H7 (cell line): Measurements from ENCODE around the gene ABHD17C. TPM values are rescaled to one million over a fixed set of nuclear protein-coding genes. Genes with fewer than 3 reads are reported as not detected.
"Not testable (repeated sequence)": the region's sequence is repeated elsewhere in the genome, so short reads cannot be mapped to it uniquely, and the experiment has no call there.

Experiments
- DNase-seq: peaks from one replicate; pipeline ENCODE4 v3.0.0; 2012
- H3K27me3 ChIP-seq: 2 replicates; pipeline ENCODE4 v1.6.0; 2011; ENCODE audit warnings: mild to moderate bottlenecking, low read length; ENCODE audit not compliant: control insufficient read depth, insufficient read depth
- H3K36me3 ChIP-seq: replicated peaks from 2 replicates; pipeline ENCODE4 v1.5.1; 2011; ENCODE audit warnings: low read length; ENCODE audit not compliant: control insufficient read depth, insufficient read depth
- H3K4me3 ChIP-seq: 2 replicates; pipeline ENCODE4 v1.5.1; 2011; ENCODE audit warnings: low read depth, mild to moderate bottlenecking, control low read depth, low read length, moderate library complexity; ENCODE audit not compliant: insufficient read depth
- total RNA-seq: library from RNA; depleted of rRNA; stranded (reverse); fragments of >200 nt; shearing (Covaris generic); gene quantifications from 2 replicates; pipeline ENCODE4 v1.2.3, GENCODE V29; 2014

Gene ABHD17C
- total RNA-seq, 1 experiment from 2014 or later, result 7.2 TPM

- no peak overlapping the region for H3K4me3 ChIP-seq
- no peak for DNase-seq
- H3K36me3 ChIP-seq, result no peaks in the 10 kb centered on the region; the same call in 1 of the 2 replicates
- H3K27me3 ChIP-seq, result no peaks in the 10 kb centered on the region
Observed at GRCh38 chr15:80752204-80752603, 57.1 kb downstream of the ABHD17C start.

- H3K4me3 ChIP-seq, result no peak overlapping the region
- no peaks in the 10 kb centered on the region; the same call in 1 of the 2 replicates for H3K36me3 ChIP-seq
- DNase-seq, result no peak
- no peaks in the 10 kb centered on the region for H3K27me3 ChIP-seq
Observed at GRCh38 chr15:80753161-80753560, 58.1 kb downstream of the ABHD17C start.

- Histone ChIP-seq H3K36me3 (no peaks in the 10 kb centered on the region; the same call in 1 of the 2 replicates), H3K27me3 (no peaks in the 10 kb centered on the region), H3K4me3 (no peak overlapping the region)
- no peak for DNase-seq
Observed at GRCh38 chr15:80754014-80754413, 58.9 kb downstream of the ABHD17C start.

DNA sequence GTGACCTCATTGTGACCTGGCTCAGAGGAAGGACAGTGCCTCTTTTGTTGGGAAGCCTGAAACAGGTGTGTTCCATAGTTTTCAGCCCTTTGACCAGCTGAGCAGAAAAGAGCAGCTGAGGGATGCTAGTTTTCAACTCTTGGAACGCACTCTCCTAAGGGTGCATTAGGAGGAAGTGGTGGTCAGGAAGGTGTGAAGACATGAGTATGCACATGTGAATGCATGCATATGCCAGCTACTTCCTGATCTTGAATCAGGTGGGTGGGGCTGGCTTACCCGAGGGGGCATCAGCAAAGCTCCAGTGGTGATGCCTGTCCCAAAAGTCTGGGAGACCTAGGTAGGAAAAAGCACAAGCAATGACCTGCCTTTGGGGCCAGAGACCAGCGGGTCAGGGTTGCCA lies 60.8 kb downstream of the ABHD17C start:
- no peaks in the 10 kb centered on the region; the same call in 1 of the 2 replicates for H3K36me3 ChIP-seq
- H3K4me3 ChIP-seq, result no peak overlapping the region
- DNase-seq, result no peak
- no peaks in the 10 kb centered on the region for H3K27me3 ChIP-seq

DNA sequence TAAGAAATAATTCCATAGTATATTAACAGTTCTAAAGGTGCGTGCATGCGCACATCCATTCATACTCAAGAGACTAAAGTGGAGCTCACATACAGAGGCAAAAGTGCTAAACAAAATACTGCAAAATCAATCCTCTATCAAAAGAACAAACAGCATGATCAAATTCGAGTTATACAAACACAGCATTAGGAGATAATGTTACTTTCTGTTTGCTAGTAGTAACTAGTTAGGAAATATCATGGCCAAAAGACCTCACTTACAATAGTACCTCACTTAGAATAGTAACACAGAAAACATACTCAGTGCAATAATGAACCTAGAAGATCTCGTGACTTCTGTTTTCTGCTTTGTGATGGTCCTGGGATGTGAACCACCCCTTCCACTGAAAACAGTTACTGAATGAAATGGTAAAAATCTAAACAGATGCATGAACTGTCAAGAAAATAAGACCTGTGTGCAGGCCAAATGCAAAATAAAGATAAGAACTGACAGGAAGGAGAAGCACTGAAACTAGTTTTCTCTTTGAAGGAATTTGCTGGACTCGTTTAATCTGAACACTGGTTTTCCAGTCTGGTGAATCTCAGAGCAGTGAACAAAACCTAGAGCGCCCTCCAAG lies 63.1 kb downstream of the ABHD17C start:
- no peak for DNase-seq
- no peak overlapping the region for H3K4me3 ChIP-seq
- H3K27me3 ChIP-seq, result no peaks in the 10 kb centered on the region
- H3K36me3 ChIP-seq, result no peaks in the 10 kb centered on the region; the same call in 1 of the 2 replicates

DNA sequence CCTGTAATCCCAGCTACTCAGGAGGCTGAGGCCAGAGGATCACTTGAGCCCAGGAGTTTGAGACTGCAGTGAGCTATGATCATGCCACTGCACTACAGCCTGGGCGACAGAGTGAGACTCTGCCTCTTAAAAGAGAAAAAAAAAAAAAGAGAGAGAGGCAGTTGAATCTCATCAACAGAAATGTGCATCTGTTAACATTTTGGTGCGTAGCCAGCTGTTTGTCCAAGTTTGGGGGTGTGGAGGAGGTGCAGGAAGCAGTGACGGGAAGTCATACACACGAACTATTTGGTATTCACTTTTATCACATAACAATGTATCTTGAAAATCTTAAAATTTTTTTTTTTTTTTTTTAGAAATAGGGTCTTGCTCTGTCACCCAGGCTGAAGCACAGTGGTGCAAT lies 65.8 kb downstream of the ABHD17C start:
- H3K4me3 ChIP-seq, result no peak overlapping the region
- DNase-seq, result no peak
- no peaks in the 10 kb centered on the region for H3K27me3 ChIP-seq
- no peaks in the 10 kb centered on the region for H3K36me3 ChIP-seq

DNA sequence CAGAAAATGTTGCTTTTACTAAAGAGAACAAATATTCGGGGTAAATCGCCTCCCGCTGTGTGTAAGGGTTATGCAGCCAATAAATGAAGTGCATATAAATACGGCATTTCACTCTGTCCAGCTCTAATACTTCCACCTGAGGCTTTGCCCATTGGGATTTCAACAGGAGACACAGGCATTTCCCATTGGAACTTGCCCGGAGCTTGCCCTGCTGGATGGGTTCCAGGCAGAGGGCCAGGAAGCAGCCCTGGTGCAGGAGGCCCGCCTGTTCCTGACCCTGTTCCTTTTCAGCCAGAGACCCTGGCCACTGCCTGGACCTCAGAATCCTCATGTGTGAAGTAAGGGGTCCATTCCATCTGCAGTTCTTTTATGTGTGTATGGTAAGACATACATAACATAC lies 66.6 kb downstream of the ABHD17C start:
- no peaks in the 10 kb centered on the region for H3K27me3 ChIP-seq
- H3K36me3 ChIP-seq, result no peaks in the 10 kb centered on the region
- H3K4me3 ChIP-seq, result no peak overlapping the region
- no peak for DNase-seq

DNA sequence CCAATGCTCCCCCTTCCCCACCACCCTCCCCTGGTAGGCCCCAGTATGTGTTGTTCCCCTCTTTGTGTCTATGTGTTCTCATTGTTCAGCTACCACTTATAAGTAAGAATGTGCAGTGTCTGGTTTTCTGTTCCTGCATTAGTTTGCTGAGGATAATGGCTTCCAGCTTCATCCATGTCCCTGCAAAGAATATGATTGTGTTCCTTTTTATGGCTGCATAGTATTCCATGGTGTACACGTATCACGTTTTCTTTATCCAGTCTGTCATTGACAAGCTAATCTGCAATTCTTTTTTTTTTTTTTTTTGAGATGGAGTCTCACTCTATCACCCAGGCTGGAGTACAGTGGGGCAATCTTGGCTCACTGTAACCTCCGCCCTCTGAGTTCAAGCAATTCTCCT lies 68.1 kb downstream of the ABHD17C start:
- not testable (repeated sequence) for H3K36me3 ChIP-seq, H3K27me3 ChIP-seq, DNase-seq, H3K4me3 ChIP-seq

DNA sequence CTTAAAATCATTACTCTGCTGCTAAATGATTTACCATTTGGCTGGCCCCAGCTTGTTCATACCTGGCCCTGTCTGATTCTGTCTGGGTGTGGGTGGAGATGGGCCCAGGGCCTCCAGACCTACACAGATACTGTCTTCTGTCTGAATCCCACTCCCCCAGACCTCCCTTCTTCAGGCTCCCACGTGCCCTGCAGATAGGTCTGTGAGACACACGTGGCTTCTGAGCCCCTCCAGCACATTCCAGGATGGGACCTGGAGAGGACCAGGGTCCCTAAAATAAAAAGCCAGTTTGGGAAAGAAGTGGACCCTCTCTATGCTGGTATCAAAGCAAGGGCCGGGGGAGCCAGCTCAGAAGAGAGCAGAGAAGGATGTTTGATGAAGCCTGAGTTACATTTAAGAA lies 69.4 kb downstream of the ABHD17C start:
- Histone ChIP-seq H3K4me3 (no peak overlapping the region), H3K36me3 (no peaks in the 10 kb centered on the region), H3K27me3 (no peaks in the 10 kb centered on the region)
- DNase-seq, result no peak

DNA sequence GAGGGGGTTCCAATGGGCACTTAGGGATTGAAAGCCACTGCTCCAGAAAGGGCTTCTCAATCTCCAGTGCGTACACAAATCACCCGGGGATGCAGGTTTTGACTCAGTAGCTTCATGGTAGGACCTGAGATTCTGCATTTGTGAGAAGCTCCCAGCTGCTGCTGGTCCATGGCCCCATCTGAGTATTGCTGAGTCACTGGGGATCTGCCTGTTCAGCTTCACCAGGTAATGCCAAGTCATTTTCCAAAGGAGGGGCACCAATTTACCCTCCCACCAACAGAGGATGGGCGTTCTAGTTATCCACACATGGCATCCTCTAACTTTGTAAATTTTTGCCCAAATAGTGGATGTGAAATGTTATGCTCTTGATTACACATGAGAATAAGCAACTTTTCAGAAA lies 71.2 kb downstream of the ABHD17C start:
- Histone ChIP-seq H3K27me3 (no peaks in the 10 kb centered on the region), H3K36me3 (no peaks in the 10 kb centered on the region), H3K4me3 (no peak overlapping the region)
- DNase-seq, result no peak

DNA sequence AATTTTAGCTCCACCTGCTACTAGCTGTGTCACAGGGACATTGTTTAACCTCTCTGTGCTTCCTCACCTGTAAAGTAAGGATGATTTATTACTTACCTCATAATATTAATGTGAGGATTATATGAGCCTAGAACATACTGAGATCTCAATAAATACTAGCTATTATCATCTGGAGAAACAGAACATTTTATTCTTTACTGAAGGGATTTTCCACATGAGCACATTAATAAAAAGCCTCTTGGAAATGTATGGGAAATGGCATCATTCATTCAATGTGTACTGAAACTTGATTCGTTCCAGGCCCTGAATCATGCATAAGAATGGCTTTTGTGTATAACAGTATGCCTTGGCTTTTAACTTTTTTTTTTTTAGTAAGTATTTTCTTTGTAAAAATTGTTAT lies 73.0 kb downstream of the ABHD17C start:
- DNase-seq, result no peak
- H3K27me3 ChIP-seq, result no peaks in the 10 kb centered on the region
- no peak overlapping the region for H3K4me3 ChIP-seq
- no peaks in the 10 kb centered on the region for H3K36me3 ChIP-seq

DNA sequence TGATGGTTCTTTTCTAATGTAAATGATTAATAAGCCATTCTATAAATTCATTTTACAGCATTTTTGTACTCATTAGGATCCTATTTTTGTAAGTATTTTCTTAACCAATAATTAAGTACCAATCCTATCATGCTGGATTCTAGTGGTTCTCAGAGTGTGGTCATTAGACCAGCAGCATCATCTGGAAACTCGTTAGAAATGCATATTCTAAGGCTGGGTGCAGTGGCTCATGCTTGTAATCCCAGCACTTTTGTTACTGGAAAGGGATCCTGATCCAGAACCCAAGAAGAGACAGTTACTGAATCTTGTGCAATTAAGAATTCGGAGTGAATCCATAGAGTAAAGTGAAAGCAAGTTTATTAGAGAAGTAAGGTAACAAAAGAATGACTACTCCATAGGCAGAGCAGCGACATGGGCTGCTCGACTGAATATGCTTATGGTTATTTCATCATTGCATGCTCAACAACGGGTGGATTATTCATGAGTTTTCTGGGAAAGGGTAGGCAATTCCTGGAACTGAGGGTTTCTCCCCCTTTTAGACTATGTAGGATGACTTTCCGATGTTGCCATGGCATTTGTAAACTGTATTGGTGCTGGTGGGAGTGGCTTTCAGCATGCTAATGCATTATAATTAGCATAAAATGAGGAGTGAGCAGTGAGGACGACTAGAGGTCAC lies 74.2 kb downstream of the ABHD17C start:
- Histone ChIP-seq H3K27me3 (no peaks in the 10 kb centered on the region), H3K4me3 (no peak overlapping the region), H3K36me3 (no peaks in the 10 kb centered on the region)
- DNase-seq, result no peak

GRCh38 chr15:80769829-80770705 lies 75.0 kb downstream of the ABHD17C start:
- DNase-seq, result no peak
- no peaks in the 10 kb centered on the region for H3K36me3 ChIP-seq
- no peaks in the 10 kb centered on the region for H3K27me3 ChIP-seq
- H3K4me3 ChIP-seq, result no peak overlapping the region

- no peak overlapping the region for H3K4me3 ChIP-seq
- H3K27me3 ChIP-seq, result peaks cover 2% of the 10 kb centered on the region
- DNase-seq, result no peak
- no peaks in the 10 kb centered on the region for H3K36me3 ChIP-seq
Observed at GRCh38 chr15:80773122-80773551, 78.0 kb downstream of the ABHD17C start.
